Naive thymus-derived CD4-positive, alpha-beta T cell (primary cell): ENCODE data around the gene SERPINB13. TPM values are rescaled to one million over a fixed set of nuclear protein-coding genes. Genes with fewer than 3 reads are reported as not detected.

ENCODE experiments used
- ATAC-seq: fragments of 150-1000 bp; cut with Tn5 transposase; 2 replicates; pipeline ENCODE4 v1.10.0; 2021; ENCODE audit warnings: mild to moderate bottlenecking, moderate library complexity
- CTCF ChIA-PET: fragments of 350-600 bp; sonication (Branson Sonifier 250); formaldehyde crosslinking; loops from one replicate; lab custom pipeline; 2021; ENCODE audit warnings: antibody characterized with exemption; lab: Charles Lee
- POLR2A ChIA-PET: fragments of 350-600 bp; sonication (Branson Sonifier 250); formaldehyde crosslinking; loops from one replicate; lab custom pipeline; 2021; ENCODE audit warnings: antibody characterized with exemption, inconsistent platforms; lab: Charles Lee
- DNase-seq, 9 donors: peaks; one replicate each; pipeline versions ENCODE4 v3.0.0 to v3.0.0-alpha.2; 2020 to 2022; ENCODE audit warnings: mixed read lengths in 1 of 9
- H3K27ac ChIP-seq: one replicate; pipeline ENCODE4 v1.7.0; 2013; ENCODE audit warnings: mild to moderate bottlenecking, low read depth, low read length, moderate library complexity
- H3K27me3 ChIP-seq, 2 donors: one replicate each; pipeline ENCODE4 v1.7.0; 2013; ENCODE audit warnings: low read length in 2 of 2, mild to moderate bottlenecking in 2 of 2, moderate library complexity in 2 of 2; ENCODE audit not compliant: control insufficient read depth in 2 of 2, insufficient read depth in 2 of 2
- H3K36me3 ChIP-seq, 3 experiments: 1 replicate in 2 of 3; 2 replicates in 1 of 3; pipeline ENCODE4 v1.7.0; 2013; ENCODE audit warnings: low read length in 3 of 3, mild to moderate bottlenecking in 3 of 3, moderate library complexity in 1 of 3; ENCODE audit not compliant: insufficient read depth in 3 of 3, control insufficient read depth in 2 of 3
- H3K4me1 ChIP-seq, 2 donors: one replicate each; pipeline ENCODE4 v1.7.0; 2013; ENCODE audit warnings: low read length in 2 of 2, mild to moderate bottlenecking in 2 of 2, moderate library complexity in 1 of 2; ENCODE audit not compliant: control insufficient read depth in 2 of 2, insufficient read depth in 2 of 2
- H3K4me3 ChIP-seq: 2 replicates; pipeline ENCODE4 v1.7.0; 2013; ENCODE audit warnings: mild to moderate bottlenecking, low read length
- H3K9me3 ChIP-seq, 3 experiments: 1 replicate in 2 of 3; 2 replicates in 1 of 3; pipeline ENCODE4 v1.7.0; 2013; ENCODE audit warnings: low read length in 3 of 3; ENCODE audit not compliant: control insufficient read depth in 2 of 3
- H3K27ac Mint-ChIP-seq, 9 donors: one replicate each; pipeline ENCODE4 v1.8.0; 2020 to 2022; ENCODE audit warnings: mixed read lengths in 9 of 9, mild to moderate bottlenecking in 8 of 9, moderate library complexity in 5 of 9, inconsistent platforms in 2 of 9
- H3K27me3 Mint-ChIP-seq, 5 donors: one replicate each; pipeline ENCODE4 v1.8.0; 2021 to 2022; ENCODE audit warnings: mixed read lengths in 5 of 5, mild to moderate bottlenecking in 1 of 5
- H3K36me3 Mint-ChIP-seq, 5 donors: one replicate each; pipeline ENCODE4 v1.8.0; 2020 to 2022; ENCODE audit warnings: mixed read lengths in 5 of 5, mild to moderate bottlenecking in 3 of 5, inconsistent platforms in 1 of 5
- H3K4me1 Mint-ChIP-seq, 7 donors: one replicate each; pipeline ENCODE4 v1.8.0; 2020 to 2022; ENCODE audit warnings: mixed read lengths in 7 of 7, mild to moderate bottlenecking in 3 of 7, inconsistent platforms in 1 of 7
- H3K4me3 Mint-ChIP-seq, 10 donors: one replicate each; pipeline ENCODE4 v1.8.0; 2020 to 2022; ENCODE audit warnings: mild to moderate bottlenecking in 10 of 10, mixed read lengths in 10 of 10, moderate library complexity in 6 of 10, inconsistent platforms in 2 of 10
- H3K9me3 Mint-ChIP-seq, 11 donors: one replicate each; pipeline ENCODE4 v1.8.0; 2020 to 2022; ENCODE audit warnings: mixed read lengths in 11 of 11, mild to moderate bottlenecking in 4 of 11, inconsistent platforms in 1 of 11, moderate library complexity in 1 of 11
- intact Hi-C, 2 donors: fragments of 100-400 bp; cut with micrococcal nuclease; formaldehyde crosslinking; loops; one replicate each; pipeline ENCODE4 v1.15.1; 2023
- polyA plus RNA-seq, 2 donors: library from polyadenylated mRNA; unstranded; fragments of 300-500 nt; fragmentation: Illumina TruSeq; gene quantifications; one replicate each; pipeline ENCODE4 v1.2.3, GENCODE V29; 2021
- total RNA-seq, 6 experiments: library from RNA in 5 of 6; stranded (reverse) in 5 of 6; gene quantifications; 1 replicate in 5 of 6; 2 replicates in 1 of 6; pipeline ENCODE4 v1.2.3 and lab custom pipeline; 2021 to 2026

The SERPINB13 gene
- total and polyA plus RNA-seq, 7 experiments from 2014 or later = not detected

GRCh38 chr18:63603772-63604171 lies 16.6 kb downstream of the SERPINB13 start:
- H3K9me3 ChIP-seq = no peaks in the 10 kb centered on the region
- no peaks in the 10 kb centered on the region for H3K27me3 ChIP-seq
- no peak overlapping the region for H3K27ac ChIP-seq
- Mint-ChIP-seq H3K27me3 (peaks cover 3 to 20% (median 15%) of the 10 kb centered on the region in 5 donors), H3K36me3 (no peaks in the 10 kb centered on the region), H3K9me3 (peaks cover 0 to 2% (median 0%) of the 10 kb centered on the region in 11 donors), H3K4me1 (no peaks in the 10 kb centered on the region), H3K27ac (no peak overlapping the region), H3K4me3 (no peak overlapping the region)
- no peaks in the 10 kb centered on the region for H3K36me3 ChIP-seq
- CTCF ChIA-PET = no interaction called here
- H3K4me1 ChIP-seq = no peaks in the 10 kb centered on the region
- ATAC-seq (no peak), DNase-seq (no peak)
- intact Hi-C loops = no loop called here
- POLR2A ChIA-PET = no interaction called here
- H3K4me3 ChIP-seq = no peak overlapping the region

- no peak for ATAC-seq
- Histone ChIP-seq H3K9me3 (no peaks in the 10 kb centered on the region), H3K4me1 (no peaks in the 10 kb centered on the region), H3K36me3 (no peaks in the 10 kb centered on the region), H3K27ac (no peak overlapping the region), H3K4me3 (no peak overlapping the region), H3K27me3 (peaks cover 0 to 2% of the 10 kb centered on the region in 2 donors)
- DNase-seq = no peak
- Mint-ChIP-seq H3K27me3 (peaks cover 3 to 20% (median 11%) of the 10 kb centered on the region in 5 donors), H3K4me3 (no peak overlapping the region), H3K4me1 (no peaks in the 10 kb centered on the region), H3K36me3 (no peaks in the 10 kb centered on the region), H3K27ac (no peak overlapping the region), H3K9me3 (peaks cover 0 to 2% (median 0%) of the 10 kb centered on the region in 11 donors)
- ChIA-PET CTCF (no interaction called here), POLR2A (no interaction called here)
- intact Hi-C loops = no loop called here
Measured at GRCh38 chr18:63604791-63605567, 17.8 kb downstream of the SERPINB13 start.

- Histone ChIP-seq H3K4me1 (no peaks in the 10 kb centered on the region), H3K9me3 (no peaks in the 10 kb centered on the region), H3K27me3 (peaks cover 0 to 3% of the 10 kb centered on the region in 2 donors), H3K36me3 (no peaks in the 10 kb centered on the region), H3K4me3 (no peak overlapping the region), H3K27ac (no peak overlapping the region)
- DNase-seq (no peak), ATAC-seq (no peak)
- Mint-ChIP-seq H3K4me1 (no peaks in the 10 kb centered on the region), H3K27ac (no peak overlapping the region), H3K9me3 (peaks cover 0 to 2% (median 0%) of the 10 kb centered on the region in 11 donors), H3K36me3 (no peaks in the 10 kb centered on the region), H3K4me3 (no peak overlapping the region), H3K27me3 (peaks cover 3 to 25% (median 19%) of the 10 kb centered on the region in 5 donors)
- POLR2A ChIA-PET = no interaction called here
- CTCF ChIA-PET = no interaction called here
- intact Hi-C loops = no loop called here
Measured at GRCh38 chr18:63606526-63606925, 19.4 kb downstream of the SERPINB13 start.

- ChIA-PET CTCF (no interaction called here), POLR2A (no interaction called here)
- no peaks in the 10 kb centered on the region for H3K4me1 Mint-ChIP-seq
Measured at GRCh38 chr18:63613420-63613819, 26.3 kb downstream of the SERPINB13 start.

GRCh38 chr18:63617049-63617914 lies 30.1 kb downstream of the SERPINB13 start:
- Histone ChIP-seq H3K27ac (no peak overlapping the region), H3K4me1 (no peaks in the 10 kb centered on the region), H3K27me3 (no peaks in the 10 kb centered on the region), H3K36me3 (no peaks in the 10 kb centered on the region), H3K4me3 (no peak overlapping the region), H3K9me3 (no peaks in the 10 kb centered on the region)
- intact Hi-C loops = no loop called here
- H3K4me1 Mint-ChIP-seq = no peaks in the 10 kb centered on the region
- no peaks in the 10 kb centered on the region for H3K36me3 Mint-ChIP-seq
- no peak overlapping the region for H3K4me3 Mint-ChIP-seq
- H3K9me3 Mint-ChIP-seq = peaks cover 0 to 19% (median 4%) of the 10 kb centered on the region in 11 donors
- ATAC-seq (no peak), DNase-seq (no peak)
- ChIA-PET CTCF (no interaction called here), POLR2A (no interaction called here)
- H3K27me3 Mint-ChIP-seq = peaks cover 0 to 22% (median 11%) of the 10 kb centered on the region in 5 donors
- H3K27ac Mint-ChIP-seq = no peak overlapping the region

More at GRCh38 chr18:63613420-63613819, 26.3 kb downstream of the SERPINB13 start:
- H3K36me3 Mint-ChIP-seq = no peaks in the 10 kb centered on the region
- H3K36me3 ChIP-seq = no peaks in the 10 kb centered on the region
- peaks cover 0 to 3% of the 10 kb centered on the region in 2 donors for H3K27me3 ChIP-seq
- DNase-seq (no peak), ATAC-seq (no peak)
- H3K27me3 Mint-ChIP-seq = peaks cover 3 to 21% (median 16%) of the 10 kb centered on the region in 5 donors
- no peak overlapping the region for H3K27ac Mint-ChIP-seq
- no peaks in the 10 kb centered on the region for H3K9me3 ChIP-seq
- intact Hi-C loops = no loop called here
- H3K9me3 Mint-ChIP-seq = peaks cover 0 to 6% (median 0%) of the 10 kb centered on the region in 11 donors
- no peaks in the 10 kb centered on the region for H3K4me1 ChIP-seq
- H3K27ac ChIP-seq = no peak overlapping the region
- H3K4me3 ChIP-seq = no peak overlapping the region
- no peak overlapping the region for H3K4me3 Mint-ChIP-seq

GRCh38 chr18:63617915-63618234 lies 30.7 kb downstream of the SERPINB13 start:
- Histone ChIP-seq H3K4me3 (no peak overlapping the region), H3K27me3 (no peaks in the 10 kb centered on the region), H3K36me3 (no peaks in the 10 kb centered on the region), H3K9me3 (no peaks in the 10 kb centered on the region), H3K27ac (no peak overlapping the region), H3K4me1 (no peaks in the 10 kb centered on the region)
- peaks cover 0 to 23% (median 6%) of the 10 kb centered on the region in 11 donors for H3K9me3 Mint-ChIP-seq
- POLR2A ChIA-PET = no interaction called here
- no peak overlapping the region for H3K27ac Mint-ChIP-seq
- H3K36me3 Mint-ChIP-seq = no peaks in the 10 kb centered on the region
- ATAC-seq (no peak), DNase-seq (no peak)
- H3K27me3 Mint-ChIP-seq = peaks cover 0 to 20% (median 7%) of the 10 kb centered on the region in 5 donors
- H3K4me1 Mint-ChIP-seq = no peaks in the 10 kb centered on the region
- CTCF ChIA-PET = no interaction called here
- intact Hi-C loops = no loop called here
- H3K4me3 Mint-ChIP-seq = no peak overlapping the region
